Inflammatory macrophage treated with lipopolysaccharide for 1 hour (primary cell): Measurements from ENCODE around the gene PFKFB3.
"Not testable (repeated sequence)": the region's sequence is repeated elsewhere in the genome, so short reads cannot be mapped to it uniquely, and the experiment has no call there.

Source experiments
- DNase-seq, 2 donors: peaks; one replicate each; pipeline ENCODE4 v3.0.0-alpha.2; 2020 to 2022

The PFKFB3 gene

DNA sequence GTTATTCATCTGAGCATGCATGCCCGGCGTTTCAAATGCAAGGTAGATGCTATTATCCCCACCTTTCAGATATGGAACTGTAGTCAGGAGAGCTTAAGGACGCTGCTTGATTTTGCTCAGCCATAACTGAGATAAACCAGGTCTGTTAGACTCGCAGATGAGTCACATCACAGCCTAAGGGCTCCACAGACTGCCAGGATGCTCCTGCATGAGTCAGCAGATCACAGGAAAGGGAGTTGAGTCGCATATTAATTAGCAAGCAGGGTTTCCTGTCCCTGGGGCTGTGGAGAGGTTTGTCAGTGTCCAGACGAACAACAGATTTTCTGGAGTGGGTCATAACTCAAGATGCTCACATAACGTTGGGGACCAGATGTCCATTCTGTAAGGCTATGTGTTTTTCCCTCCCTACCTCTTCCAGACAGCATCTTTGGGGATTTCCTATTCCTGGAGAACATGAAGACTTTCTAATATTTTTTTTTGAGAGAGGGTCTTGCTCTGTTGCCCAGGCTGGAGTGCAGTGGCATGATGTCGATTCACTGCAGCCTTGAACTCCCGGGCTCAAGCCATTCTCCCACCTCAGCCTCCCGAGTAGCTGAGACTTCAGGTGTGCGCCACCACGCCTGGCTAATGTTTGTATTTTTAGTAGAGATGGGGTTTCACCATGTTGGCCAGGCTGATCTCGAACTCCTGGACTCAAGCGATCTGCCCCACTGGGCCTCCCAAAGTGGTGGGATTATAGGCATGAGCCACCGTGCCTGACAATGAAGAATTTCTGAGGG is 36.7 kb downstream of the PFKFB3 start:
- peak; percentile 46 to 52 for DNase-seq

DNA sequence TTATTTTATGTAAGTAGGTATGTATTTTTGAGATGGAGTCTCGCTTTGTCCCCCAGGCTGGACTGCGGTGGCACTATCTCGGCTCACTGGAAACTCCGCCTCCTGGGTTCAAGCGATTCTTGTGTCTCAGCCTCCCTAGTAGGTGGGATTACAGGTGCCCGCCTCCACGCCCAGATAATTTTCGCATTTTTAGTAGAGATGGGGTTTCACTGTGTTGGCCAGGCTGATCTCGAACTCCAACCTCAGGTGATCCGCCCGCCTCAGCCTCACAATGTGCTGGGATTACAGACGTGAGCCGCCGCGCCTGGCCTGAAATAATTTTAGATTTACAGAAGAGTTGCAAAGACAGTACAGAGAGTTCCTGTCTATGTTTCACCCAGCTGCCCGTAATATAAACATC is 37.5 kb downstream of the PFKFB3 start:
- no peak for DNase-seq

DNA sequence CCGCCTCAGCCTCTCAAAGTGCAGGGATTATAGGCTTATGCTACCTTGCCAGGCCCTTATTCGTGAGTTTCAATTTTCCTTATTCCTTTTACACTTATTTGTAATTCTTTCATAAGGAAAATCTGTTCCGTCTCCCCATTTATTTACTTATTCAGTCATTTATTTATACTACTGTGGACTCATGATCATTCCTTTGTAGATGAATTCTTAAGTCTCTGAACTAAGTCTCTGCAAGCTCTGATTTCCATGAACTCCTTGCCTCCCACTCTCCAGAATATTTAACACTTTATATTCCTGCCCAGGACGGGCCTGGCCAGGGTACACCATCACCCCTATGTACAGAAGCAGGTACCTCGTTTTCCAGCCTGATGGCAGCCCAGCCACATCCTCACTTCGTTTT is 39.4 kb downstream of the PFKFB3 start:
- DNase-seq = no peak

DNA sequence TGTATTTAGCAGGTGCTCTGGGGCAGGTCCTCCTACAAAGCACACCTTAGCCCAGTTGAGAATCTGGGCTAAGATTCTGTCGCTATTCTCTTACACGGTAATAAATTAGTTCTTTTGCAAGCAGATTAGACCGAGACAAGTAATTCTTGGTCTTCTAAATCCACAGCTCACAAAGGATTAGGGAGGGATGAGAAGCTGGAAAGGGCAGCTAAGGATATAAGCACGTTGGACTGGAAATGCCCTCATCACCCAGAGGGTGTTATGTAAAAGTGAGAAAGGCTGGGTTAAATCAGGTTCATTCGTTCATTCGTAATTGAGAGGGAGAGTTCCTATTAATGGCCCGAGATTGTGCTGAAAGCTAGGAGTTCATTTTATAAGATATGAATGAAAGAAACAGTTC is 41.8 kb downstream of the PFKFB3 start:
- DNase-seq = no peak

DNA sequence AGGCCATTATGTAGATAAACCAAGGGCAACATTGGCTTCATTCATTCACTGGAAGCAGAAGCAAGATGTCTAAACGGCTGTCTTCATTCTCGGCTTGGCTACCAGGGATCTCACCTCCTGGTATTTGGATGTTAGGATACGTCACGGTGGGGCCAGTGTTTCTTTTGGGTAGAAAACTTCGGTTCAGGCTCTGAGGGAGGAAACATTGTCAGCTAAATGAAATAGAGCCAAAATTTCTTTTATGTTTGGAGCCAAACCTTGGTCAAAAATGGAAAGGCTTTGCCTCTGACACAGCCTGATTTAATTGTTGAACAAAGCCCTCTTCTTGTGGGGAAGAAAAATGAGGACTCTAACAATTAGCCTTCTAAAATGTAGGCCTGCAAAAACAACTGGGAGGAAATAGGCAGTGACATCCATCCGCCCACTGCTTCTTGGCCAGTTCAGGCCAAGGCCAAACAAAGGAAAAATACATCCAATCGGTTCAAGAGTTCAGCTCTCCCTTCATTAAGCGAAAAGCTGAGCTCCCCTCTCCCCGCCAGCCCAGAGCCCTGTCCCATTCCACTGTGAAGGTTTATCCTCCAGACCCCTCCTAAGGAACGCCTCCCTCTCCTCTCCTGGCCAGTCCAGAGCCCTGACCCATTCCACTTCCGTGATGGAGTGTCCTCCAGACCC is 44.4 kb downstream of the PFKFB3 start:
- DNase-seq = no peak

DNA sequence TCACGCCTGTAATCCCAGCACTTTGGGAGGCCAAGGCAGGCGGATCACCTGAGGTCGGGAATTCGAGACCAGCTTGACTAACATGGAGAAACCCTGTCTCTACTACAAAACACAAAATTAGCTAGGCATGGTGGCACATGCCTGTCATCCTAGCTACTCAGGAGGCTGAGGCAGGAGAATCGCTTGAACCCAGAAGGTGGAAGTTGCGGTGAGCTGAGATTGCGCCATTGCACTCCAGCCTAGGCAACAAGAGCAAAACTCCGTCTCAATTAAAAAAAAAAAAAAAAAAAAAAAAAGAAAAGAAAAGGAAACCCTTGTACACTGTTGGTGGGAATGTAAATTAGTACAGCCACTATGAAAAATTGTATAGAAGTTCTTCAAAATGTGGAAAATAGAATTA is 46.2 kb downstream of the PFKFB3 start:
- DNase-seq = not testable (repeated sequence)

GRCh38 chr10:6249698-6250097 is 47.0 kb downstream of the PFKFB3 start:
- no peak for DNase-seq

- no peak for DNase-seq
Measured at GRCh38 chr10:6250745-6251144, 48.0 kb downstream of the PFKFB3 start.

DNA sequence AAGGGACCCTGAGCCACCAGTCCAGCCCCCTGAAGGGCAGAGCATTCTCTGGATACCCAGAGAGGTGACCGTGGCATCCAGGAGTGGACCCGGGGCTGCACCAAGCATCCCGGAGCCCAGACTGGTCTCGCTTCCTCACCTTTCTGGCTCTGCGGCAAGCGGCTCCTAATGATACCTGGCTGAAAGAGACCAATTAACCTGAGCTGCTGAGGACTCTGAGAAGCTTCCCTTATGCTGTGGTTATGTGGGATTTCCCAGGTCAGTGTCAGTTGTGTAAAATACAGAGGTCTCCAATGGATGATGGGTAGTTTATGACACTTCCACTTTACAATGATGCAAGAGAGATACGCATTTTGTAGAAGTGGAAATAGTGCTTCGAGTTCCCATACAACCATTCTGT is 51.5 kb downstream of the PFKFB3 start:
- peak; percentile 76 to 82 for DNase-seq

- DNase-seq = no peak
Measured at GRCh38 chr10:6255548-6256061, 52.9 kb downstream of the PFKFB3 start.

DNA sequence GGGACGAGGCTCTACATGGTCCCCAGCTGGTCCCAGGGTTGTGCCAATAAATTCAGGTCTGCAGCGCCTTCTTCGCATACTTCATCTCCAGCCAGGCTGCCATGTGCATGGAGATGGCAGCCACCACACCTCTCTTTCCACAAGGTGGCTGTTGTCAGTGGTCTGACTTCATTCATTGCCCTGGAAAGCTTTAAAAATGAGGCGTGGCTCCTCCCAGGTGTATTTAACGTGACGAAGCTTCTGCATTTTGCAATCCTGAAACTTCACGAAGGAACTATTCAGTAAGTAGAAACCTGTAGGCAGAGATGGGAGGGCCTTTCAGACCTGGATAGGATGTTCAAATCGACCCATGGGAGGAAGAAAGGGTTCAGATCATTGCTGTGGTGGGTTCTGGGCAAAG is 53.7 kb downstream of the PFKFB3 start:
- DNase-seq = no peak

DNA sequence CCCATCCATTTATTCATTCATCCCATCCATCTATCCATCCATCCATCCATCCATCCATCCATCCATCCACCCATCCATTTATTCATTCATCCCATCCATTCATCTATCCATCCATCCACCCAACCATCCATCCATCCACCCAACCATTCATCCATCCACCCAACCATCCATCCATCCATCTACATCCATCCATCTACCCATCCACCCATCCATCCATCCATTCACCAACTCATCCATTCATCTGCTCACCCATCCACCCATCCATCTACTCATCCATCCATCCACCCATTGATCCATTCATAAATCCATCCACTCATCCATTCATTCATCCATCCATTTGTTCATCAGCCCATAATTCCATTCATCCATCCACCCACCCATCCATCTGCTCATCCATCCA is 56.4 kb downstream of the PFKFB3 start:
- DNase-seq = no peak

DNA sequence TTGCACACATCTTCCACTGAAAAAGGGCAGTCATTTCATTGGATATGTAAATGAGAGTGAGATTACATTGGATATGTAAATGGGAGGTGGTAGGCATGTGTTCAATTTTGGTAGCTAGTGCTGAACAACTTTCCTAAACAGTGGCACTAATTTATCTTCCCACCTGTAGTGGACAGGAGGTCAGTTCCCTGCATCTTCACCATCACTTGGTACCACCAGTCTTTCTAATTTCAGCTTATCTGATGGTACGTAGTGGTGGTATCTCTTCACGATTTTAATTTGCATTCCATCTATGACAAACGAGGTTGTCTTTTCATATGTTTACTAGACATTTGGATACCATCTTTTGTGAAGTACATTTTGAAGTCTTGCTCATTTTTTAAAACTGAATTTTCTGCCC is 58.1 kb downstream of the PFKFB3 start:
- no peak for DNase-seq

GRCh38 chr10:6267941-6268340 is 65.2 kb downstream of the PFKFB3 start:
- no peak for DNase-seq

- DNase-seq = no peak
Measured at GRCh38 chr10:6269432-6269831, 66.7 kb downstream of the PFKFB3 start.

GRCh38 chr10:6269953-6270867 is 67.5 kb downstream of the PFKFB3 start:
- DNase-seq = peak in 1 of 2 donors; percentile 20

- DNase-seq = no peak
Measured at GRCh38 chr10:6270951-6271350, 68.2 kb downstream of the PFKFB3 start.

- no peak for DNase-seq
Measured at GRCh38 chr10:6271663-6272062, 68.9 kb downstream of the PFKFB3 start.

GRCh38 chr10:6272126-6272525 is 69.4 kb downstream of the PFKFB3 start:
- no peak for DNase-seq

DNA sequence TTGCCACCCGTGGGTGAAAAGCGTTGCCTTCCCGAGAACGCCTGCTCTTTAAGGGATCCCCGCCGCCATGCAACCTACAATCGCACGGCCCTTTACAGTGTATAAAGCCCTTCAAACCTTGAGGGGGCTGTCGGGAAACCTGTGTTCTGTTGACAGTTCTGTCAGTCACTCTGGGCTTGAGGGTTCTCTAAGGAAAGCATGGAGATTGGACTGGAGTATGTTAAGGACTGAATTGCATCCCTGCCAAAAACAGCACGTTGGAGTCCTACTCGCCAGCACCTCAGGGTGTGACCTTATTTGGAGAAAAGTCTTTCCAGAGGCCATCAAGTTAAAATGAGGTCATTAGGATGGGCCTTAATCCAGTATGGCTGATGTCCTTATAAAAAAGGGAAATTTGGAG is 70.6 kb downstream of the PFKFB3 start:
- no peak for DNase-seq

DNA sequence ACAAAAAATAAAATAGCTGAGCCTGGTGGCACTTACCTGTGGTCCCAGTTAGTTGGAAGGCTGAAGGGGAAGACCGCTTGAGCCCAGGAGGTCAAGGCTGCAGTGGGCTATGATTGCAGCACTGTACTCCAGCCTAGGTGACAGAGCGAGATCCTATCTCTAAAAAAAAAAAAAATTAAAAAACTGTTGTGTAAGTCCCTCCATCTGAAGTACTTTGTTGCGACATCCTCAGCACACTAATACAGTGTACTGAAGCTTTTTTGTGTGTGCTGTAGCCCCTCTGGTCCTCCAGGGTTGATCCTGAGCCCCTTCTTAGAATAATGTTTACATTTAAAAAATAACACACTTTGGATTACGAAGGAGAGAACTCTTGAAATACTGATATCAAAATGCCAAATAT is 71.3 kb downstream of the PFKFB3 start:
- peak in 1 of 2 donors; percentile 28 for DNase-seq

DNA sequence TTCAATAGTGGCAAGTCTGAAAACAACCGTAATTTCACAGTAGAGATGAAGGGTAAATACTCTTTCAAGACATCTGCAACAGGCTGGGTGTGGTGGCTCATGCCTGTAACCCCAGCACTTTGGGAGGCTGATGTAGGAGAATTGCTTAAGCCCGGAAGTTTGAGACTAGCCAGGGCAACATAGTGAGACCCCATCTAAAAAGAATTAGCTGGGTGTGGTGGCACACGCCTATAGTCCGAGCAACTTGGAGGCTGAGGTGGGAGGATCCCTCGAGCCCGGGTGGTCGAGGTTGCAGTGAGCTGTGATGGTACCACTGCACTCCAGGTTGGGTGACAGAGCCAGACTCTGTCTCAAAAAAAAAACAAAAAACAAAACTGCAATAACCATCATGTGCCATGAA is 71.8 kb downstream of the PFKFB3 start:
- peak in 1 of 2 donors; percentile 41 for DNase-seq
